ENCODE measurements around the gene ACTC1.

- no peak for TF ChIP-seq CTCF (conservative IDR thresholded peaks at IDR 0.05)
- TF ChIP-seq ZFX (IDR thresholded peaks at IDR 0.05) = no peak
Observed at GRCh38 chr15:34782901-34783300, 12.4 kb downstream of the ACTC1 start.
